Heart right ventricle (tissue), 16 donors: Measurements from ENCODE around the gene ZNF414. TPM values are rescaled to one million over a fixed set of nuclear protein-coding genes. Genes with fewer than 3 reads are reported as not detected.

Source experiments
- ATAC-seq, 8 donors: fragments of 200-7000 bp; cut with Tn5 transposase; one replicate each; pipeline ENCODE4 v1.9.1; 2020; ENCODE audit warnings: mild to moderate bottlenecking in 8 of 8, moderate library complexity in 8 of 8, moderate number of reproducible peaks in 1 of 8
- DNase-seq, 2 donors: peaks; one replicate each; pipeline ENCODE4 v3.0.0-alpha.2; 2020
- H3K27ac ChIP-seq, 10 donors: fragments of 200-600 bp; sonication (generic) in 2 of 10; one replicate each; pipeline versions ENCODE4 v1.5.0 to v1.8.0; 2020 to 2022; ENCODE audit warnings: mild to moderate bottlenecking in 3 of 10
- H3K27me3 ChIP-seq, 7 donors: fragments of 200-600 bp; one replicate each; pipeline ENCODE4 v1.8.0; 2021 to 2022; ENCODE audit warnings: mild to moderate bottlenecking in 2 of 7
- H3K36me3 ChIP-seq, 9 donors: fragments of 200-600 bp; sonication (generic) in 1 of 9; one replicate each; pipeline versions ENCODE4 v1.5.0 to v1.8.0; 2020 to 2022; ENCODE audit warnings: mild to moderate bottlenecking in 2 of 9
- H3K4me1 ChIP-seq, 9 donors: fragments of 200-600 bp; sonication (generic) in 1 of 9; one replicate each; pipeline versions ENCODE4 v1.5.0 to v1.8.0; 2020 to 2022; ENCODE audit warnings: mild to moderate bottlenecking in 4 of 9
- H3K4me3 ChIP-seq, 10 donors: fragments of 200-600 bp; sonication (generic) in 2 of 10; one replicate each; pipeline versions ENCODE4 v1.5.0 to v1.8.0; 2020 to 2022; ENCODE audit warnings: mild to moderate bottlenecking in 7 of 10, moderate library complexity in 2 of 10
- H3K9me3 ChIP-seq, 11 donors: fragments of 200-600 bp in 10 of 11; sonication (generic) in 2 of 11; one replicate each; pipeline versions ENCODE4 v1.5.0 to v1.8.0; 2013 to 2022; ENCODE audit warnings: mild to moderate bottlenecking in 2 of 11, control low read depth in 1 of 11, moderate library complexity in 1 of 11
- WGBS, 2 donors: extraction: QIAGEN DNeasy Blood & Tissue Kit; methylation state at CpG; one replicate each; pipeline ENCODE4 v1.1.7; 2013; ENCODE audit warnings: inconsistent platforms in 1 of 2; 5-methylcytosine and 5-hydroxymethylcytosine counted together
- intact Hi-C, 10 donors: fragments of 100-400 bp; cut with DNase I; formaldehyde crosslinking; loops; one replicate each; pipeline versions ENCODE4 v1.11.1 to v1.14.2; 2022
- polyA plus RNA-seq, 2 donors: library from polyadenylated mRNA; stranded (reverse); fragments of 200-250 nt; gene quantifications; one replicate each; pipeline ENCODE4 v1.2.3, GENCODE V29; 2013
- total RNA-seq, 10 donors: library from RNA; stranded (reverse); fragmentation: NEBNext Ultra II Directional in 3 of 10; extraction: Animal tissue kit (Norgen Biotek cat#: 25700) in 3 of 10; gene quantifications; one replicate each; pipeline versions ENCODE4 v1.2.1 to v1.2.4, GENCODE V29; 2021 to 2023
- TF ChIP-seq, protein P1 (sequence below), 9 donors: fragments of 200-600 bp; sonication (generic) in 2 of 9; IDR thresholded peaks; one replicate each; pipeline versions ENCODE4 v1.5.0 to v1.8.0; 2021 to 2022; ENCODE audit warnings: antibody characterized with exemption in 9 of 9, mild to moderate bottlenecking in 5 of 9, moderate library complexity in 1 of 9
- donor health status: Arrhythmogenic right ventricular cardiomyopathy.
- donor health status: ischemic (EF 13 %, LVEDD 7.1; RV severe dilation, severe dysfunction).
- donor health status: healthy with polysubstance abuse.
- donor health status: DM: no; HTN: yes; CAD: no.
- donor health status: DM: no; HTN: no; CAD: no.
- donor health status: ischemic (EF 25% LVEDD 6.9; RV normal size, moderate dysfunction).
- donor health status: ischemic (EF 25% LVEDD 5.7; RV mildly dilated, moderate dysfunction).
- donor health status: healthy.
- donor health status: DM: yes; HTN: yes; CAD: no.
- donor health status: Ischemic cardiomyopathy.
- donor health status: ischemic (EF 35%, LVEDD 5.7; RV mildly dilated, moderate dysfunction).
- donor health status: nonischemic (EF 11% LVEDD 7.7; RV severe dilation, severe dysfunction).
- donor health status: DM: yes; HTN: yes; CAD: no.
- donor health status: PGD.
- donor health status: ischemic (EF 29% LVEDD 5.4; RV normal size, mild dysfunction).
- donor health status: nonischemic (EF 23%, LVEDD 6.1; RV moderate dilation, normal function).

ZNF414 gene
- total and polyA plus RNA-seq, 12 donors, result 11.7 to 34.3 (median 17.7) TPM

DNA sequence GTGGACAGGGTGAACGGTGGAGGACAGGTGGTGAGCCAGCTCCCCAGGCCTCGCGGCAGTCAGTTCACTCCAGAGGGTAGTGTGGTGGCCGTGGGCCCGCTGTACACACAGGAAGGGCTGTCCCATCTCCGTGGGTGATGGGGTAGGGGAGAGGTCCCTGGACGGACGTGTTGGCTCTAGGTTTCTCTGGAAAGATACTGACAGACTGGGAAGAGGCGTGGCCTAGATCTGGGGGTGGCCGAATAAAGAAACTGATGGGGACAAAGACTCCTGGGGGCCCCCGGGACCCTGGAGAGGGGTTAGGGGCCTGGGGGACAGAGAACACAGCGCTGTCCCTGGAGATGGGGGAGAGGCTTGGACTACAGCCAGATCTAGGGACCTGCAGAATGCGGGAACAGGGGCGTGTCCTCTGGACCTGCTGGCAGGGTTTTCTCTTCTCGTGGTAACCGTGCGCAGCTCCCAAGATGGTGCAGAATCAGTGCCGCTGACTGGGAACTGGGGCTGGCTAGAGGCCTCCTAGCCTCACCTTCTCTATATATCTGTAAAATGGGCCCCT, 7.5 kb downstream of the ZNF414 start:
- Histone ChIP-seq H3K36me3 (peaks cover 0 to 28% (median 0%) of the 10 kb centered on the region in 9 donors), H3K27ac (peak overlapping the region in 7 of 10 donors; percentile 13 to 58 (median 45)), H3K4me1 (peaks cover 2 to 48% (median 14%) of the 10 kb centered on the region in 9 donors), H3K27me3 (no peaks in the 10 kb centered on the region), H3K4me3 (peak overlapping the region; percentile 23 to 70 (median 62)), H3K9me3 (no peaks in the 10 kb centered on the region)
- 20 to 22% methylated on average over 18 of the region's 18 CpGs for WGBS, 2 donors
- intact Hi-C loops, result loop anchor here (1.0 to 10.0 kb wide), 9 partner anchors 62 to 239 kb away; partner anchors contain the start of genes MARCHF2 (in 7 of the 10) and HNRNPM (in 1 of the 10)
- DNase-seq (no peak), ATAC-seq (peak in 7 of 8 donors; percentile 4 to 61 (median 7))
- TF ChIP-seq, protein P1, sequence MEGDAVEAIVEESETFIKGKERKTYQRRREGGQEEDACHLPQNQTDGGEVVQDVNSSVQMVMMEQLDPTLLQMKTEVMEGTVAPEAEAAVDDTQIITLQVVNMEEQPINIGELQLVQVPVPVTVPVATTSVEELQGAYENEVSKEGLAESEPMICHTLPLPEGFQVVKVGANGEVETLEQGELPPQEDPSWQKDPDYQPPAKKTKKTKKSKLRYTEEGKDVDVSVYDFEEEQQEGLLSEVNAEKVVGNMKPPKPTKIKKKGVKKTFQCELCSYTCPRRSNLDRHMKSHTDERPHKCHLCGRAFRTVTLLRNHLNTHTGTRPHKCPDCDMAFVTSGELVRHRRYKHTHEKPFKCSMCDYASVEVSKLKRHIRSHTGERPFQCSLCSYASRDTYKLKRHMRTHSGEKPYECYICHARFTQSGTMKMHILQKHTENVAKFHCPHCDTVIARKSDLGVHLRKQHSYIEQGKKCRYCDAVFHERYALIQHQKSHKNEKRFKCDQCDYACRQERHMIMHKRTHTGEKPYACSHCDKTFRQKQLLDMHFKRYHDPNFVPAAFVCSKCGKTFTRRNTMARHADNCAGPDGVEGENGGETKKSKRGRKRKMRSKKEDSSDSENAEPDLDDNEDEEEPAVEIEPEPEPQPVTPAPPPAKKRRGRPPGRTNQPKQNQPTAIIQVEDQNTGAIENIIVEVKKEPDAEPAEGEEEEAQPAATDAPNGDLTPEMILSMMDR (IDR thresholded peaks at IDR 0.05), result peak in 2 of 9 donors; percentile 3 to 51

DNA sequence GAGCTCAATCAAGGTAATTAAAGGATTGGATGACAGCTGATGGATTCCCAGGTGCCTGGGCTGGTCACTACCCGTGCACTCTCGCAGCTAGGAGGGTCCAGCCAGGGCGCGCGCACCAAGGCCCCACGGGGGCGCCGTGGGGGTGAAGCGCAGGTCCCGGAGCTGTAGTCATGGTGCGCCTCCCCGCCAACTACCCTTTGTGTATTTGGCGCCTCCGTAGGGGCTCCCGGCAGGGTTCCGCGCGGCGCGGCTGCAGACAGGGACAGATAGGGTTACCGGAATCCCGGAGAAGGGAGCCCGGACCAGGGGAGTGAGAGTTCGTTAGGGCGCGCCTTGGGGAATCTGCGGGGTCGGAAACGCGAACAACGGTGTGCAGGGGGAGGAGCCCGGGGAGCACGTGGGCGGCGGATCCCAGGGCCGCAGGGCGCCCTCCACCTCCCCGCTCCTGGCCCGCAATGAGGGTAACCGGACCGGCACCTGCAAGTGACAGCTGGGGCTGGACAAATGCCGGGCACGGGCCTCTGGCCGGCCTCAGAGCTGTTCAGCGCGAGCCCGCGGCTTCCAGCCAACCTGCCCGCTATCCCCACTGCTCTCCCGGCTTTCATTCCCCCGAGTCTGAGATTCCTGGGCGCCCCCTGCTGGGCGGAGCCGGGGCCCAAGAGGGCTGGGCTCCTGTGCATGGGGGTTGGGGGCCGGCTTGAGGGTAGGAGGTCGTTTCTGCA, 8.1 kb downstream of the ZNF414 start:
- WGBS, 2 donors, result 0% methylated on average over 55 to 56 of the region's 56 CpGs
- TF ChIP-seq, protein P1 (IDR thresholded peaks at IDR 0.05), result peak; percentile 80 to 97 (median 89)
- H3K4me1 ChIP-seq, result peaks cover 2 to 55% (median 14%) of the 10 kb centered on the region in 9 donors
- peak overlapping the region; percentile 23 to 70 (median 62) for H3K4me3 ChIP-seq
- peaks cover 0 to 22% (median 0%) of the 10 kb centered on the region in 9 donors for H3K36me3 ChIP-seq
- no peaks in the 10 kb centered on the region for H3K9me3 ChIP-seq
- no peaks in the 10 kb centered on the region for H3K27me3 ChIP-seq
- ATAC-seq (peak; percentile 85 to 92 (median 90)), DNase-seq (peak; percentile 78 to 86)
- intact Hi-C loops, result loop anchor here (1.0 to 10.0 kb wide), 9 partner anchors 61 to 239 kb away; partner anchors contain the start of genes MARCHF2 (in 7 of the 10) and HNRNPM (in 1 of the 10)
- H3K27ac ChIP-seq, result peak overlapping the region in 8 of 10 donors; percentile 13 to 58 (median 35)

- intact Hi-C loops, result loop anchor here (5.0 to 10.0 kb wide), 7 partner anchors 60 to 238 kb away; partner anchors contain the start of genes MARCHF2 (in 7 of the 10) and HNRNPM (in 1 of the 10)
- Histone ChIP-seq H3K36me3 (peaks cover 0 to 14% (median 0%) of the 10 kb centered on the region in 9 donors), H3K27ac (peak overlapping the region in 1 of 10 donors; percentile 58), H3K4me3 (no peak overlapping the region), H3K27me3 (no peaks in the 10 kb centered on the region), H3K4me1 (peaks cover 2 to 64% (median 14%) of the 10 kb centered on the region in 9 donors), H3K9me3 (no peaks in the 10 kb centered on the region)
- WGBS, 2 donors, result 78 to 84% methylated on average over 6 of the region's 6 CpGs
- ATAC-seq (no peak), DNase-seq (no peak)
- TF ChIP-seq, protein P1 (IDR thresholded peaks at IDR 0.05), result no peak
Observed at GRCh38 chr19:8504919-8505318, 9.0 kb downstream of the ZNF414 start.

DNA sequence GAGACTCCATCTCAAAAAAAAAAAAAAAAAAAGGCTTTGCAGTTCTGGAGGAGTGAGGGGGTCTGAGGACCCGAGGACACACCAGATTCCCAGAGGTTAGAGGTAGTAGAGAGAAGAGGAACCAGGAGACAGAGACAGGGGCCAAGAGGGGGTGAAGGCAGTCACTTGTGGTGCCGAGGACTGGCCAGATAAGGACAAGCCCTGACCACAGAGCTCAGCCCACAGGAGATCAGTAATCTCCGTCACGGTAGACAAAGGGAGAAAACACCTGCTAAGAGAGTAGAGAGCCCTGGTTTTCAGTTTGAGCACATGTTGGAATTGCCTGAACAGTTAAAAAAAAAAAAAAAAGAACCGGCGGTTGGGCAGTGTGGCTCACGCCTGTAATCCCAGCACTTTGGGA, 9.8 kb downstream of the ZNF414 start:
- intact Hi-C loops, result loop anchor here in 3 of 10 donors (10.0 kb wide), 3 partner anchors 59 to 149 kb away; partner anchors contain the start of genes HNRNPM (in 1 of the 3) and MARCHF2 (in 1 of the 3)

More for the DNA sequence above, 9.8 kb downstream of the ZNF414 start:
- no peak overlapping the region for H3K4me3 ChIP-seq
- TF ChIP-seq, protein P1 (IDR thresholded peaks at IDR 0.05), result no peak
- DNase-seq (no peak), ATAC-seq (no peak)
- H3K27me3 ChIP-seq, result no peaks in the 10 kb centered on the region
- H3K27ac ChIP-seq, result peak overlapping the region in 1 of 10 donors; percentile 58
- no peaks in the 10 kb centered on the region for H3K9me3 ChIP-seq
- WGBS, 2 donors, result 85 to 87% methylated on average over 7 of the region's 7 CpGs
- peaks cover 2 to 68% (median 14%) of the 10 kb centered on the region in 9 donors for H3K4me1 ChIP-seq
- H3K36me3 ChIP-seq, result peaks cover 0 to 7% (median 0%) of the 10 kb centered on the region in 9 donors
